NCI-H2107 treated with DMSO at 0.1 percent for 48 hours (cell line): ENCODE results near the gene HOXB1.
"Not testable (repeated sequence)": the region's sequence is repeated elsewhere in the genome, so short reads cannot be mapped to it uniquely, and the experiment has no call there.

Experiments used
- DNase-seq: peaks from one replicate; lab custom pipeline; 2025; ENCODE audit not compliant: unreplicated experiment; lab: John Stamatoyannopoulos, UW

The HOXB1 gene

DNA sequence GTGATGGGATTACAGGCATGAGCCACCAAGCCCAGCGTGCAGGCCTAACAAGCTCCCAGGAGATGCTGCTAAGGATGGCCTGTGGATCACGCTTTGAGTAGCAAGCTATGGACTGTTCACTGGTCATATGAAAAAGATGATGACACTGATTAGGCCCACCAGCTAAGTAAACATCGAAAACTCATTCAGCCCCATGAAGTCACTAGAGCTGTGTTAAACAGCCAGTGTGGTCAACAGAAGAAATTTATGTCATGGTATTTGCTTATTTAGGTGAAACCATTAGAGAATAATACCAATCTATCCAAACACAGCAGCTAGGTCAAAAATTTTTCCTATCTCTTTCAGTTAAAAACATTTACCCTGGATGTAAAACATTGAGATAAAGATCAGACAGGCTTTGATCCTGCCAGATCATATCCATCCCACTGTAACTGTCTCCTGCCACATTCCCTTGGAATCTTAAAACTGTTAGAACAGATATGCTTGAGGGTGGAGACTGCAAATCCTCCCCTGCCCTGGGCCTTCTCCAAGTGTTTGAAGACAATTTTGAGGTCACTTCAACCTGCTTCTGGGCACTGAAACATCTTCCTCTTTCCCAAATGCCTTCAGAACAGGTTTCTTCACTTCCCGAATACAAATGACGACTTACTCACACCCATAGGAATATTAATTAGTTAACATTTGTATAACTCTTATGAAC, 30.9 kb downstream of the HOXB1 start:
- DNase-seq: no peak

DNA sequence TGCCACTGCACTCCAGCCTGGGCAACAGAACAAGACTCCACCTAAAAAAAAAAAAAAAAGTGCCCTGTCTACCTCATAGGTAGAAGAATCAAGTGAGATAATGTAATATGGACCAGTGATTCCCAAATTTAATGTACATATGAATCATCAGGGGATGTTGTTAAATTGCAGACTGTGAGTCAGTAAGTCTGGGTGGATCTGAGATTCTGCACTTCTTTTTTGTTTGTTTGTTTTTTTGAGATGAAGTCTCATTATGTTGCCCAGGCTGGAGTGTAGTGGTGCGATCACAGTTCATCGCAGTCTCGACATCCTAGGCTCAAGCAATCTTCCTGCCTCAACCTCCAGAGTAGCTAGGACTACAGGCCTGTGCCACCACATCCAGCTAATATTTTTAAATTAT, 31.6 kb downstream of the HOXB1 start:
- DNase-seq: no peak

- peak; percentile 97 for DNase-seq
Observed at GRCh38 chr17:48498164-48498850, 32.5 kb downstream of the HOXB1 start.

GRCh38 chr17:48497103-48497502, 33.7 kb downstream of the HOXB1 start:
- DNase-seq: no peak

DNA sequence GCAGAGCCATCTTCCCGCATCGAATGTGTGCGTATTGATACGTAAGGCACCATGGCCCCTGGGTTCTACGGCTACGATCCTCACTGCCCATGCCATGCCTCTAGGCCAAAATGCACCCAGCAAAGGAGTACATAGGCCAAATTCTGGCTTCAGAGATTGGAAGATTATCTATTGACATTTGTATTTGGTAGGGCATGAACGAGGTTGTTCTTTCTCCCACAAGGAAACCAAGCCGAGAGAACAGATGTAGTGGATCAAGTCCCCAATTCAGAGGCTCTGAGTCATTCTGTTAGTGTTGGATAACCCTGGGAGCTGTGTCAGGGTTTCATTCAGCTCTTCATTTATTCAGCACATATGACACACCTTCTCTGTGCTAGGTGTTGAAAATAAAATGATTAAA, 36.5 kb downstream of the HOXB1 start:
- DNase-seq: no peak

DNA sequence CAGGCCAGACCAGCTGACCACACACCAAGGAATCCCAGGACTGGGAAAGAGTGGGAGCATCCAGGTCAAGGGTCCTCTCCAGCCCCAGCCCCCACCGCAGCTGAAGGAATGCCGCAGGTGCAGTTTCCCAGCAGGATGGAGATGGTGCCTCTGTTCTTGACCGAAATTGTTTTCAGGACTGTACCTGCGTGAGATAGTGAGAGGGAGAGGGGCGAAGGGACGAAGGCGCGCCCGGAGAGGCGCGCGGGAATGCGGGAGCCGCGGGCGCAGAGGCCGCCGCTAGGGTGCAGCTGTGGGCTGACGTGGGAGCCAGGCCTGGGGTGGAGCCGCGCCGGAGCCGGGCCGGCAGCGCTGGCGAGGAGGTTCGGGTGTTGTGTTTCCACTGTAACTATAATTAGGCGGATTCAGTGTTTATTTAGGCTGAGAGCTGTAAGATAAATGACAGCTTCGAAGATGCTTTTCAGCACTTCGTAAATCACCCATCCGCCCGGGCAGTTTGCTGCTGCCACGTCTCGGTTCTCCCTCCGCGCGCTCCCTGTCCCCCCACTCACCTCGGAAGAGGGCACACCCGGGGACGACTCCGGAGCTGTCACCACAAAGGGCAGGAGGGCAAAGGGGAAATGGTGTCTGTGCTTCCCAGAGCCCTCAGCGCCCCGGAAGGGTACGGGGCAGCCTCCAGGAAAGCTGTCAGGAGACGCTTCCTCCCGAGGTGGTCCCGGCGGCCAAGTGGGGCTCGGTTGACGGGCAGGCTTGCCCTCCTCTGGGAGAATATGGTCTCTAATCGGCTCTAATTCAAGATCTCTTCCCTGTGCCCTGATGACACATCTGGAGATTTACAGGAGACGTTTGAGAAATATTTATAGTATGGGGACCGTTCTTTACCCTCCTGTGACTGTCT, 38.2 kb downstream of the HOXB1 start:
- DNase-seq: peak; percentile 85

DNA sequence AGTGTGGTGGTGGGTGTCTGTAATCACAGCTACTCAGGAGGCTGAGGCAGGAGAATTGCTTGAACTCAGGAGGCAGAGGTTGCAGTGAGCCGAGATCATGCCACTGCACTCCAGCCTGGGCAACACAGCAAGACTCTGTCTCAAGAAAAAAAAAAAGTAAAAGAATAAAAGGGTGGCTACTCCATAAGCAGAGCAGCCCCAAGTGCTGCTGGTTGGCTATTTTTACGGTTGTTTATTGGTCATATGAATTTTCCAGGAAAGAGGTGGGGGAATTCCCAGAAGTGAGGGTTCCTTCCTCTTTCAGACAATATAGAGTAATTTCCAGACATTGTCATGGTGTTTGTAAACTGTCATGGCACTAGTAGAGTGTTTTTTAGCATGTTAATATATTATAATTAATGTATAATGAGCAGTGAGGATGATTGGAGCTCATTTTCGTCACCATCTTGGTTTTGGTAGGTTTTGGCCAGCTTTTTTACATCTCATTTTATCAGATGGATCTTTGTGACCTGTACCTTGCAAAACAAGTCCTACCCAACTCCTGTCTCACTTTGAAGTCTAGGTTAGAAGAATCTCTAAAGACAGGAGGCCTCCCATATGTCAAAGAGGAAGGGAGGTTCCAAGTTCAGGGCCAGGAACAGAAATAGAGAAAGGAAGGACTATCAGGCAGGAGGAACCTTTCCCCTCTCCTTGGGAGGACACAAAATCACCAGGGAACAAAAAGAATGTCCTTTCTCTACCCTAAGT, 39.1 kb downstream of the HOXB1 start:
- DNase-seq: no peak

DNA sequence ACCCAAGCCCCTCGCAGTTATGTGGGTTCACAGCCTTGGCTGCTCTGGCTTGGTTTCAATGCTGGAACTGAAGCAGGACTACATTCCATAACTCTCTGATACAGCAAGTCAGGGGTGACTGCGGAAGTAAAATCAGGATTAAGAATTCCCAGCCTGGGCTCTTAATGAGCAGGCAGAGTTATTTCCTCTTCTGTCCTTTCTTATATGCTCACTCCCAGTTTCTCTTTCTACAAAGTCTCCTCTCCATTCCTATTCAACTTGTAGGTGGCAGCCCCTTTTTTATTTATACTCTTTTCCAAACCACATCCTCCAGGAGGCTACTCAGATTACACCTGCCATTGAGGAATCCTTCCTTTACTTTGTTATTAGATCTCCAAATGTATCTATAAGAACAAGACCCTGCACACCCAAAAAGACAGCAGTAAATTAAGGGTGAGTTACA, 40.3 kb downstream of the HOXB1 start:
- peak; percentile 61 for DNase-seq

DNA sequence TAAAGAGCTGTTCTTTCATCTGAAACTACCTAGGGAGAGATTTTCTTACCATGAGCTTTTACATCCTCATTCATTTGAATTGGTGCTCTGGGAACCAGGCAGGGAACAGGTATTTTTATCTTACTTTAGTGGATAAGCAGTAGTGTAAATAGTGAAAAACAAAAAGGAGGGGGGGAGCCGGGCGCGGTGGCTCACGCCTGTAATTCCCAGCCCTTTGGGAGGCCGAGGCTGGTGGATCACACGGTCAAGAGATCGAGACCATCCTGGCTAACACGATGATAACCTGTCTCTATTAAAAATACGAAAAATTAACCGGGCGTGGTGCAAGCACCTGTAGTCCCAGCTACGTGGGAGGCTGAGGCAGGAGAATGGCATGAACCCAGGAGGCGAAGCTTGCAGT, 41.0 kb downstream of the HOXB1 start:
- no peak for DNase-seq

GRCh38 chr17:48488548-48489106, 42.2 kb downstream of the HOXB1 start:
- no peak for DNase-seq

DNA sequence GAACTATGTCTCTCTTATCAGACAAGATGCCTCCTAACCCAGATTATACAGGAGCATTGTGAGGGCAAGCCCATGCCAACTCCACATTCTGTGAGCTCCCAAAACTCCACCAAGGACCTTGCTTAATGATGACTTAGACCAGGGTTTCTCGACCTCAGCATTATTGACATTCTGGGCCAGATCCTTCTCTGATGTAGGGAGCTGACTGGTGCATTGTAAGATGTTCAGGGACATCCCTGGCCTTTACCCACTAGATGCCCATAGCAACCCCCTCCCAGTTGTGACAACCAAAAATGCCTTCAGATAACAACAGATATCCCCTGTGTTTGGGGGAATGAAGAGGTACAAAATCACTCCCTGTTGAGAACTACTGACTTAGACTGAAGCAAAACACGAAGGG, 43.6 kb downstream of the HOXB1 start:
- no peak for DNase-seq

GRCh38 chr17:48486557-48486956, 44.3 kb downstream of the HOXB1 start:
- no peak for DNase-seq

GRCh38 chr17:48484850-48485249, 46.0 kb downstream of the HOXB1 start:
- DNase-seq: no peak

GRCh38 chr17:48484256-48484655, 46.6 kb downstream of the HOXB1 start:
- no peak for DNase-seq

- DNase-seq: peak; percentile 92
Observed at GRCh38 chr17:48483471-48484131, 47.2 kb downstream of the HOXB1 start.

- no peak for DNase-seq
Observed at GRCh38 chr17:48483004-48483403, 47.8 kb downstream of the HOXB1 start.

- not testable (repeated sequence) for DNase-seq
Observed at GRCh38 chr17:48482301-48482700, 48.5 kb downstream of the HOXB1 start.

- DNase-seq: no peak
Observed at GRCh38 chr17:48479014-48479402, 51.8 kb downstream of the HOXB1 start.
